NCI-H345 (cell line): ENCODE measurements around the gene CFAP299.
"Not testable (repeated sequence)": the region's sequence is repeated elsewhere in the genome, so short reads cannot be mapped to it uniquely, and the experiment has no call there.

ENCODE experiments used
- DNase-seq: peaks from one replicate; lab custom pipeline; 2025; lab: John Stamatoyannopoulos, UW

Gene CFAP299

GRCh38 chr4:80335554-80336358 lies at the start of gene CFAP299:
Gene CFAP299 (plus strand): TSS chr4:80335730.
- DNase-seq: peak; percentile 81

- DNase-seq: no peak
Measured at GRCh38 chr4:80286451-80286850, 49.1 kb upstream of the CFAP299 start.

- not testable (repeated sequence) for DNase-seq
Measured at GRCh38 chr4:80290665-80291064, 44.9 kb upstream of the CFAP299 start.

GRCh38 chr4:80294206-80294605 lies 41.3 kb upstream of the CFAP299 start:
- no peak for DNase-seq

- peak; percentile 5 for DNase-seq
Measured at GRCh38 chr4:80295336-80295735, 40.2 kb upstream of the CFAP299 start.

- DNase-seq: no peak
Measured at GRCh38 chr4:80295826-80296225, 39.7 kb upstream of the CFAP299 start.

GRCh38 chr4:80301884-80302283 lies 33.6 kb upstream of the CFAP299 start:
- no peak for DNase-seq

GRCh38 chr4:80302616-80303223 lies 32.8 kb upstream of the CFAP299 start:
- no peak for DNase-seq

- no peak for DNase-seq
Measured at GRCh38 chr4:80305466-80305865, 30.1 kb upstream of the CFAP299 start.

GRCh38 chr4:80306260-80306659 lies 29.3 kb upstream of the CFAP299 start:
- no peak for DNase-seq

GRCh38 chr4:80307183-80307735 lies 28.3 kb upstream of the CFAP299 start:
- DNase-seq: peak; percentile 78

GRCh38 chr4:80307774-80308465 lies 27.6 kb upstream of the CFAP299 start:
- peak; percentile 69 for DNase-seq

GRCh38 chr4:80308466-80308822 lies 27.1 kb upstream of the CFAP299 start:
- DNase-seq: no peak

- no peak for DNase-seq
Measured at GRCh38 chr4:80309294-80310004, 26.1 kb upstream of the CFAP299 start.

GRCh38 chr4:80311130-80311529 lies 24.4 kb upstream of the CFAP299 start:
- no peak for DNase-seq

GRCh38 chr4:80312124-80312523 lies 23.4 kb upstream of the CFAP299 start:
- no peak for DNase-seq

- DNase-seq: no peak
Measured at GRCh38 chr4:80313627-80314026, 21.9 kb upstream of the CFAP299 start.

- DNase-seq: not testable (repeated sequence)
Measured at GRCh38 chr4:80315848-80316247, 19.7 kb upstream of the CFAP299 start.

- DNase-seq: no peak
Measured at GRCh38 chr4:80321341-80321740, 14.2 kb upstream of the CFAP299 start.

GRCh38 chr4:80321776-80322175 lies 13.8 kb upstream of the CFAP299 start:
- no peak for DNase-seq

- DNase-seq: no peak
Measured at GRCh38 chr4:80322716-80323115, 12.8 kb upstream of the CFAP299 start.

- no peak for DNase-seq
Measured at GRCh38 chr4:80324171-80324570, 11.4 kb upstream of the CFAP299 start.
